Loucy (cell line): Measurements from ENCODE around the gene TBC1D8B.
"Not testable (repeated sequence)": the region's sequence is repeated elsewhere in the genome, so short reads cannot be mapped to it uniquely, and the experiment has no call there.

ENCODE experiments used
- H2AFZ ChIP-seq: fragments of 200-600 bp; sonication (generic); 2 replicates; pipeline ENCODE4 v1.6.0; 2016; ENCODE audit warnings: antibody characterized with exemption, mild to moderate bottlenecking, low read length, moderate library complexity
- H3F3A ChIP-seq: fragments of 200-600 bp; 2 replicates; pipeline ENCODE4 v1.6.0; 2016; ENCODE audit warnings: antibody characterized with exemption, low read depth, mild to moderate bottlenecking
- H3K27me3 ChIP-seq: fragments of 200-600 bp; sonication (generic); 2 replicates; pipeline ENCODE4 v1.6.1; 2014; ENCODE audit warnings: low read length, mild to moderate bottlenecking; ENCODE audit not compliant: insufficient read depth, poor library complexity, severe bottlenecking
- H3K36me3 ChIP-seq: fragments of 200-600 bp; sonication (generic); 2 replicates; pipeline ENCODE4 v1.6.1; 2016; ENCODE audit warnings: low read length; ENCODE audit not compliant: insufficient read depth
- H3K4me1 ChIP-seq: fragments of 200-600 bp; sonication (generic); 2 replicates; pipeline ENCODE4 v1.5.1; 2014; ENCODE audit warnings: low read length, mild to moderate bottlenecking; ENCODE audit not compliant: insufficient read depth, poor library complexity, severe bottlenecking
- H3K4me2 ChIP-seq: fragments of 200-600 bp; sonication (generic); 2 replicates; pipeline ENCODE4 v1.6.0; 2014; ENCODE audit warnings: antibody characterized with exemption, low read length, low read depth, mild to moderate bottlenecking; ENCODE audit not compliant: poor library complexity, severe bottlenecking
- H3K4me3 ChIP-seq: fragments of 200-600 bp; sonication (generic); 2 replicates; pipeline ENCODE4 v1.5.1; 2014; ENCODE audit warnings: low read length, mild to moderate bottlenecking, mixed read lengths; ENCODE audit not compliant: poor library complexity, severe bottlenecking
- H3K79me2 ChIP-seq: fragments of 200-600 bp; sonication (generic); 2 replicates; pipeline ENCODE4 v1.6.1; 2014; ENCODE audit warnings: low read length; ENCODE audit not compliant: insufficient read depth
- H3K9ac ChIP-seq: fragments of 200-600 bp; sonication (generic); 2 replicates; pipeline ENCODE4 v1.6.0; 2014; ENCODE audit warnings: mild to moderate bottlenecking, low read depth, low read length, moderate library complexity; ENCODE audit not compliant: poor library complexity, severe bottlenecking
- H3K9me2 ChIP-seq: fragments of 200-600 bp; sonication (generic); replicated peaks from 2 replicates; pipeline ENCODE4 v1.6.1; 2016; ENCODE audit warnings: low read depth, low read length, mixed read lengths
- H3K9me3 ChIP-seq: fragments of 200-600 bp; sonication (generic); 2 replicates; pipeline ENCODE4 v1.6.1; 2014; ENCODE audit warnings: mild to moderate bottlenecking, antibody characterized with exemption, low read length, low read depth; ENCODE audit not compliant: insufficient read depth
- H4K20me1 ChIP-seq: fragments of 200-600 bp; sonication (generic); 2 replicates; pipeline ENCODE4 v1.6.0; 2014; ENCODE audit warnings: antibody characterized with exemption, low read length, mild to moderate bottlenecking; ENCODE audit not compliant: insufficient read depth, poor library complexity, severe bottlenecking
- EZH2phosphoT487 ChIP-seq: fragments of 200-600 bp; IDR thresholded peaks from 2 replicates; pipeline ENCODE4 v1.6.1; 2018; ENCODE audit warnings: antibody characterized with exemption, mild to moderate bottlenecking, moderate library complexity, borderline replicate concordance
- TF ChIP-seq, protein P1 (sequence below): fragments of 200-600 bp; sonication (generic); conservative IDR thresholded peaks from 2 replicates; pipeline ENCODE4 v1.5.1; 2014; ENCODE audit warnings: mild to moderate bottlenecking, antibody characterized with exemption, low read length

The TBC1D8B gene

GRCh38 chrX:106862972-106863688, 60.7 kb downstream of the TBC1D8B start:
- Histone ChIP-seq H3K4me2 (no peak overlapping the region), H3K27me3 (no peaks in the 10 kb centered on the region), H3K9me2 (no peaks in the 10 kb centered on the region), H3K36me3 (no peaks in the 10 kb centered on the region), H3K9ac (no peak overlapping the region), H3K9me3 (no peaks in the 10 kb centered on the region), H3F3A (no peaks in the 10 kb centered on the region), H4K20me1 (no peaks in the 10 kb centered on the region), H3K4me1 (no peaks in the 10 kb centered on the region), H2AFZ (no peak overlapping the region), H3K4me3 (no peak overlapping the region), H3K79me2 (no peaks in the 10 kb centered on the region)
- TF ChIP-seq, protein P1, sequence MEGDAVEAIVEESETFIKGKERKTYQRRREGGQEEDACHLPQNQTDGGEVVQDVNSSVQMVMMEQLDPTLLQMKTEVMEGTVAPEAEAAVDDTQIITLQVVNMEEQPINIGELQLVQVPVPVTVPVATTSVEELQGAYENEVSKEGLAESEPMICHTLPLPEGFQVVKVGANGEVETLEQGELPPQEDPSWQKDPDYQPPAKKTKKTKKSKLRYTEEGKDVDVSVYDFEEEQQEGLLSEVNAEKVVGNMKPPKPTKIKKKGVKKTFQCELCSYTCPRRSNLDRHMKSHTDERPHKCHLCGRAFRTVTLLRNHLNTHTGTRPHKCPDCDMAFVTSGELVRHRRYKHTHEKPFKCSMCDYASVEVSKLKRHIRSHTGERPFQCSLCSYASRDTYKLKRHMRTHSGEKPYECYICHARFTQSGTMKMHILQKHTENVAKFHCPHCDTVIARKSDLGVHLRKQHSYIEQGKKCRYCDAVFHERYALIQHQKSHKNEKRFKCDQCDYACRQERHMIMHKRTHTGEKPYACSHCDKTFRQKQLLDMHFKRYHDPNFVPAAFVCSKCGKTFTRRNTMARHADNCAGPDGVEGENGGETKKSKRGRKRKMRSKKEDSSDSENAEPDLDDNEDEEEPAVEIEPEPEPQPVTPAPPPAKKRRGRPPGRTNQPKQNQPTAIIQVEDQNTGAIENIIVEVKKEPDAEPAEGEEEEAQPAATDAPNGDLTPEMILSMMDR, result peak; percentile 62
- no peak for TF ChIP-seq EZH2phosphoT487

DNA sequence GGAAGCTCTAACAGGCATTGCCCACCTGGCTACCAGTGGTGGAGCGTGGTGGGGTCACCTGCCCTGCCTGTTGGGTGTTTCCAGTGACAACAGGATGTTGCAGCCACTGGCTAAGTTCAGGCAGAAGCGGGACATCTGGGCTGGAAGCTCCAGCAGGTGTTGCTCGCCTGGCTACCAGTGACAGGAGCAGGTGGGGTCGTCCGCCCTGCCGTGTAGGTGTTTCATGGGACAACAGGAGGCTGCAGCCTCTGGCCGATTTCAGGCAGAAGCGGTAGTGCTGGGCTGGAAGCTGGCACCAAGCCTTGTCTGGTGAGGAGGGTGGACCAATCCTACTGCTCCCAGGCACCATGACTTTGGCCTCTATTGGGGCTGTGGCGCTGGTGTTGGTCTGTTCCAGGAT, 61.2 kb downstream of the TBC1D8B start:
- no peaks in the 10 kb centered on the region for H3K27me3 ChIP-seq
- no peaks in the 10 kb centered on the region for H3K9me2 ChIP-seq
- H3K9ac ChIP-seq, result no peak overlapping the region
- TF ChIP-seq EZH2phosphoT487, result no peak
- TF ChIP-seq, protein P1, result no peak
- no peaks in the 10 kb centered on the region for H3K36me3 ChIP-seq
- H3K9me3 ChIP-seq, result no peaks in the 10 kb centered on the region
- H3K79me2 ChIP-seq, result no peaks in the 10 kb centered on the region
- no peak overlapping the region for H3K4me2 ChIP-seq
- no peak overlapping the region for H3K4me3 ChIP-seq
- H4K20me1 ChIP-seq, result no peaks in the 10 kb centered on the region
- H2AFZ ChIP-seq, result no peak overlapping the region
- H3F3A ChIP-seq, result no peaks in the 10 kb centered on the region
- H3K4me1 ChIP-seq, result no peaks in the 10 kb centered on the region

DNA sequence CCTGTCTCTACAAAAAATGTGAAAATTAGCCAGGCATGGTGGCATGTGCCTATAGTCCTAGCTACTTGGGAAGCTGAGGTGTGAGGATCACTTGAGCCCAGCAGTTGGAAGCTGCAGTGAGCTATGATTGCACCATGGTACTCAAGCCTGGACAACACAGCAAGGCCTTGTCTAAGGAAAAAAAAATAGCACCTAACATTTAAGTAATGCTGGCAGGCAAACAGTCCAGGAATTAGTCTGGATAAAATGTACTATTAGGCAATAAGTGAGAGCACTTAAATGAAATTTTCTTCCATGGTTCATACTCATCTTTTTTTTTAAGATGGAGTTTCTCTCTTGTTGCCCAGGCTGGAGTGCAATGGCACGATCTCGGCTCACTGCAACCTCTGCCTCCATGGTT, 70.3 kb downstream of the TBC1D8B start:
- H3K79me2 ChIP-seq, H3K36me3 ChIP-seq, H3F3A ChIP-seq, H3K9me3 ChIP-seq, H3K9me2 ChIP-seq, H4K20me1 ChIP-seq, H3K4me2 ChIP-seq, H3K4me3 ChIP-seq, H3K27me3 ChIP-seq, H3K4me1 ChIP-seq, H2AFZ ChIP-seq, H3K9ac ChIP-seq: not testable (repeated sequence)

DNA sequence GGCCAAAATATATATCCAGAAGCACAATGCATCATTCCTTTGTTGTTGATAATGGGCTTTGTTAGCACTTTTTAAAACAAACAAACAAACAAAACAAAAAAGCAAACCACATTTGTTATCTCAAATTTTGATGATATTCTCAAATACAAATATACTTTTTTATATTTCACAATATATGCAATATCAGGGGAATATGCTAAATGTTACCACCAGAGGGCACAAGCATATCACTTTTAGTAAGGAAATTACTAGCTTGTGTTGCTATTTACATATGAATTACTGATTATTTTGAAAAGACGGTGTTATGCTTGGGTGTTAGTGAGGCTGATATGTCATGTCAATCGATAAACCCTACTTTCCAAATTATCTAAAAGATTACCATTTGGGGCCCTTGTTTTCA, 71.6 kb downstream of the TBC1D8B start:
- H3K79me2 ChIP-seq, result no peaks in the 10 kb centered on the region
- H3K9me3 ChIP-seq, result no peaks in the 10 kb centered on the region
- H3F3A ChIP-seq, result no peaks in the 10 kb centered on the region
- TF ChIP-seq EZH2phosphoT487, result no peak
- TF ChIP-seq, protein P1, result peak; percentile 66
- H3K9me2 ChIP-seq, result no peaks in the 10 kb centered on the region
- no peak overlapping the region for H2AFZ ChIP-seq
- H3K9ac ChIP-seq, result no peak overlapping the region
- H3K4me1 ChIP-seq, result no peaks in the 10 kb centered on the region
- H3K36me3 ChIP-seq, result no peaks in the 10 kb centered on the region
- no peak overlapping the region for H3K4me2 ChIP-seq
- no peaks in the 10 kb centered on the region for H4K20me1 ChIP-seq
- H3K4me3 ChIP-seq, result no peak overlapping the region
- no peaks in the 10 kb centered on the region for H3K27me3 ChIP-seq
